Dermis microvascular lymphatic vessel endothelial cell (primary cell): Measurements from ENCODE around the gene PDZRN3. TPM values are rescaled to one million over a fixed set of nuclear protein-coding genes. Genes with fewer than 3 reads are reported as not detected.

Experiments
- DNase-seq, 2 donors: peaks; one replicate each; pipeline versions ENCODE4 v3.0.0 to v3.0.0-alpha.2; 2010; ENCODE audit warnings: low read depth in 2 of 2
- total RNA-seq: library from RNA; depleted of rRNA; stranded (reverse); fragments of >200 nt; gene quantifications from 2 replicates; pipeline ENCODE4 v1.2.1, GENCODE V29; 2014

The PDZRN3 gene
- total RNA-seq, 1 donor from 2014 or later: under 0.01 TPM

DNA sequence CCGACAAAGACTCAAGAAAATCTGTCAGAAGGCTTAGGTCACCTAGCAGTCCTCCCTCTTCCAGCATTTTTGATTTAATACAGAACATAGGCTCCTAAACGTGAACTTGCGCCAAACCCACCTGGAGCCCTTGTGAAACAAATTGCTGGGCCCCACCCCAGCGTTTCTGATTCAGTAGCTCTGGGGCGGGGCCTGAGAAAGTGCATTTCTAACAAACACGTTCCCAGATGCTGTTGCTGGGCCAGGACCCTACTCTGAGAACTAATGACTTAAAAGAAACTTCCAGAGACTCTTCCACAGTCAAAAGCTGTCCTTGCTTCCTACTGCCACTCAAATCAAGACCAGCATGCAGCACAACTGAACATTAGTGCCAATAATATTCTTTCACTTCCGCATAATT lies 198.1 kb downstream of the PDZRN3 start:
- no peak for DNase-seq

GRCh38 chr3:73423116-73423515 lies 201.6 kb downstream of the PDZRN3 start:
- no peak for DNase-seq

GRCh38 chr3:73422571-73422970 lies 202.2 kb downstream of the PDZRN3 start:
- no peak for DNase-seq

- no peak for DNase-seq
These were observed 204.8 kb downstream of the PDZRN3 start for GRCh38 chr3:73419942-73420341.

- no peak for DNase-seq
These were observed 205.4 kb downstream of the PDZRN3 start for GRCh38 chr3:73419179-73419803.

DNA sequence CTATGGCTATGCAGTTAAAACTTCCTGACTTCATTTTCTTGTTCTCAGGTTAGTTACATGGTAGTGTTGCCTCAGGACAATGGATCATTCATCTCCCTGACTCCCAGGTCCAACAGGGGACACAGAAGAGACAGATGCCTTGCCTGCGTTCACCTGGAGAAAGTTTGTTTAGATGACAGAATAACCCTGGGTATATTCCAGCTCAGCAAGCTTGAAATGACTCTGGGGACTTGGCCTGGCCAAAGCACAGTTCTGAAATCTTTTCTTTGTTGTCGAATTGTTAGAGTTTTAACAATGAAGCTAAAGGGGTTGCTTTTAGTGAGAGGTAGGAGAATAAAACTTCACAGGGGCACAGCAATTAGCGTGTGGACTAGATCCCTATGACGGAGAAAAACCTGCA lies 206.1 kb downstream of the PDZRN3 start:
- DNase-seq: no peak

DNA sequence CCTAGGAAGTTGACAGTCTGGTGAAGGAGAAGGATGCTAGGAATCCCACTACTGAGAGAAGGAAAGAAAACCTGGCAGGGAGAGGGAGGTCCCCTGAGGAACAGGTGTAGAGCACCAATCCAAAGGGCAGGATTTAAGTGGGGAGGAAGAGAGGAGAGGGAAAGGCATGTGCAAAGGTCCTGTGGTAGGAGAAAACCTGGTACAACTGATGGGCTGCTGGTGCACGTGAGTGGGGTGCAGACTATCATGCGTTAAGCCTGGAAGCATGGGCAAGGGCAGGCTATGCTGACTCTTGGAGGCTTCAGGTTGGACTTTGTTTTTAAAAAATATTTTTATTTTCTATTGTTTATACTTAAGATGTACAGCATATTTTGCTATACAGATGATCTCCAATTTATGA lies 209.6 kb downstream of the PDZRN3 start:
- DNase-seq: no peak

DNA sequence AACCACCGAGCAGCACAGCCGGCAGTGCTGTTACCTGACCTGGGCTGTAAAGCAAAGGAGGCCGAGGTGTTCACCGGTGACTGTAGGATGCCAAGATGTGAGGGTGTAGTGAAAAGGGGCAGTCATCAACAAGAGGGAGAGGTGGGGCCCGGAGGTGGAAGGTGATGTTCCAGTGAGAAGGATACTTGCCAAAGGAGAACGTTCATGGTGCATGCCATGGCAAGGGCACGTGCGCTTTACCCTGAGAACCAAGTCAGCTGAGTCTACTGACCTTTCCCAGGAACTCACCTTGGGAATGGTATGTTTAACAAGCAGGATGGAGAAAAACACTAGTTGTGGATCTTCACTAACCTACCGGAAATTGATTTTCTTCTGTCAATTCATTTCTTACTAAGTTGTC lies 211.1 kb downstream of the PDZRN3 start:
- DNase-seq: no peak

DNA sequence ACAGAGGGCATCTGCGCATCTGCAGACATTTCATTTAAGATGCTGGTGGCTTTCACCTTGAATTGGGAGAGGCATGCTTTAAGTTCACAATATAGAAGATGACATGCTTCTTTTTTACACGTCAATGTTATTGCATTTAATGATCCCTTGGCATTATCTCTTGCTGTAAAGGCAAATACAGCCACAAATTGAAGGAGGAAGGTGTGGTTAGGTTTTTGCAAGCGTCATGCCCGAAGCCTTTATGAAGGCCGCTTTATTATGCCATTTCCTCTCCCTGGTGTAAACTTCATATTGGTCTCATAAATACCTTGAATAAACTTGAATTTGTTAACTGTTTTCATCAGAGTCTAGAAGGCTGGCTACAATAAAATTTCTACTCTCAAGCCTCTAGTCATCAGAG lies 212.7 kb downstream of the PDZRN3 start:
- DNase-seq: no peak

DNA sequence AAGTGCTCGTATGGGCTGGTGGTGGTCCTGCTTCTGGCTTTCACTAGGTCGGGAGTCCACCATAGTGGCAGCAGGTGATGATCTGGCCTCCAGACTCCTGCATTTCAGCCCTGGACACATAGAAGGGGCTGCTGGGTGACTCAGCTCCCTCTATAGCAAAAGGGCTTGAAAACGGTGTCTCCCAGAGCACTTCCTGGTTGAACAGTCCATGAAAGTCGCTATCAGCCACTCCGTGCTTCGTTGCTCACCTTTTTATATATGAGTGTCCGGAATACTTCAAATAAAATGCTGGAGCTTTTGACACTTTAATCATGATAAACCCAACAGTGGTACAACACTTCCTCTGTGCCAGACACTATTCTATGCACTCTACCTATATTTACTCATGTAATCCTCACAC lies 213.2 kb downstream of the PDZRN3 start:
- no peak for DNase-seq

GRCh38 chr3:73409138-73409763 lies 215.5 kb downstream of the PDZRN3 start:
- DNase-seq: no peak

- DNase-seq: no peak
These were observed 216.1 kb downstream of the PDZRN3 start for GRCh38 chr3:73408634-73409033.

GRCh38 chr3:73407577-73407976 lies 217.2 kb downstream of the PDZRN3 start:
- DNase-seq: no peak

DNA sequence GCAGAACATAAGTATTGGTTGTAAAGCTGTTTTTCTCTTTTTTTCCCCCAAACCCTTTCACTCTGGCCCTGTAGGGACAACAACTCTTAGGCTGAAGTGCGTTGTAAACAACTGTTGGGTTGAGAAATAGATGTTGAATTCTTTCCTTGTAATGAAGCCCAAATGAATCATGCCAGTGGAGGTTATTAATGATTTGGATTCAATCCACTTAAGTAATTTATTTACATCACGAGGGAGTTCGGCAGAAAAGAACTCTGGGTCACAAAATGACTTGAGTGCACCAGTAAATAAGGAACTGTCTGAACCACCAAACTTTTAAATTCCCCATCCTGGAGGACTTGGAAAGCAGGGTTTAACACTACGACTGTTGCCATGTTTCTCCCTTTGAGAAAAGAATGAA lies 218.9 kb downstream of the PDZRN3 start:
- no peak for DNase-seq

DNA sequence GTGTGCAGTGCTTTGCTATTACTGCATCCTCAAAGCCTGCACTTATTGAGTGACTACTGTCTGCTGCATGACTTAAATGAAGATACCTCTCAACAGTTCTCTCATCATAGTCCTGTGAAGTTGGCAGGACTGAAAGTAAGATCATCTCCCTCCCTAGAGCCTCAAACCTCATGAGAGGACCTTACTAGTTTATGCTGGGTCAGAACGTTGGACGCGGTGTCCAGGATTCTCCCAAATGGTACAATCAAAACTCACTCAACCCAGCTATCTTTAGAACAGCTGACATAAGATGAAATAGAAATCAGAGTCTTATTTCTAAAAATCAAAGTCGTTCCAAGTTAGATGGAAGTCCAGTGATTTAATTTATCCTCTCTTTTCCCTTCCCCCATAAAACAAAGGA lies 219.7 kb downstream of the PDZRN3 start:
- DNase-seq: no peak

- DNase-seq: no peak
These were observed 220.3 kb downstream of the PDZRN3 start for GRCh38 chr3:73404435-73404834.

DNA sequence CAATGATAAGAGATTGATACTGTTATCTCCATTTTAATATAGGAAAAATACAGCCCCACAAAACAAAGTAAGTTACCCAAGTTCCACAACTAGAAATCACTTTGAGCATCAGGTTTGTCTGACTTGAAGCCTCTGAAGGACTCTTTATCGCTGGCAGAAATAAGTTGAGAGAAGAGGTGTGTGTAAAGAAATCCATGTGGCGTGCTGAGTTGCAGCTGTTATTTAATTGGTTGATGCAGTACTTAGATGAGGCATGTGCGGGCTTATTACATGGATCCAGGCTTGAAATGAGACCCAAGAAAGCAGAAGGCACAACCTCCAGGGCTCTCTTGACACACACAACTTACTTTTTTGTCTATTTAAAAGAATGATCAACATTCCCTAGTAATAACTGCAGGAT lies 221.3 kb downstream of the PDZRN3 start:
- no peak for DNase-seq

DNA sequence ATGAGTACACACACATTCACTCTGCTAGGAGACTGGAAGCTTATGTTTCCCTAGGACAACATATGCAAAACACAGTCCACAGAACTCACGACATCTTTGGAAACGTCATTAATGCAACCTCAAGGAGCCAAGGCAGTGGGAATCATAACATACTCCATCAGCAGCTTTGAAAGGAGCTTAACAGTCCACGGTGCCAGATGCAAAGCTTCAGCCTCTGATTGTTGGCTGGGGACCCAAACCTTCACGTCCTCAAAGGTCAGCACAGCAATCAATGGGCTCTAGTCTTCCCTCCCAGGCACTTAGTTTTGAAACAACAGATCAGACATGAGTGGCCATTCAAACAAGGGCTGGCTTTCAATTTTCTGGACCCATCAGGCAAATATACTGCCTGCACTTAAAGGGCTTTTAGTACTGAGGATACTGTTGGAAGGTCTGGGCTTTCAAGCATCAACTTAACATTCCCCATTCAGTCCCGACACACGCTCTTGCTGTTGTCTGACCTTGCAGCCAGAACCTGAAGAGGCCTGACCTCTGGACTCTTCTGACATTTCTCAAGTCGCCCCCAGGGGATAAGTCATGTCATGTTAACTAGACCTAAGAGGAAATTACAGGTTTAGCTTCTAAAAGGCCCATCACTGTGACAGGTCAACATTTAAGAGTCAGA lies 223.0 kb downstream of the PDZRN3 start:
- no peak for DNase-seq

GRCh38 chr3:73401059-73401458 lies 223.7 kb downstream of the PDZRN3 start:
- no peak for DNase-seq

DNA sequence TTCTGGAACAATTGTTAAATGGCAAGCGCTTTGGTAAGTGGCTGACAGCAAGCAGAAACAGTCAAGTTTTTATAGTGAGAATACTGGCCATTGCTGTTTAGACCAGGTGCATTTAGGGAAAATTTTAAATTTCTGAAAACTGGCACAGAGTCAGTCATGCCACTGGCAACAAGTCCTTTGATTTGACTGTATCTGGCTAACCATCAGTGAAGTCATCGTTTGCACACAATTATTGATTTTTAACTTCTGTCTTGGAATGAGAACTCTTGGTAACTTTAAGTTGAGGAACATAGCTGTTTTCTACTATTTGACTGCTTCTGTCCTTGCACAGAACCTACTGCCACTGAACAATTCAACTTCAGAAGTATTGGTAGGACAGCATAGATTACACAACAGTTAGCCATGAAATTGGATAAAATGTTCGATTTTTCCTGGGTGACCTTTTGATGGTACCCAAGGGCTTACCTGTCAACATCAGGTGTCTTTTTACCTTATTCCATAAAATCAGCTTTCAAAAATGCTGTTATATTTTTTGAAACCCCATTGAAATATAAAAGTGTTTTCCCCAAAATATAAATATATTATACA lies 225.0 kb downstream of the PDZRN3 start:
- DNase-seq: no peak

DNA sequence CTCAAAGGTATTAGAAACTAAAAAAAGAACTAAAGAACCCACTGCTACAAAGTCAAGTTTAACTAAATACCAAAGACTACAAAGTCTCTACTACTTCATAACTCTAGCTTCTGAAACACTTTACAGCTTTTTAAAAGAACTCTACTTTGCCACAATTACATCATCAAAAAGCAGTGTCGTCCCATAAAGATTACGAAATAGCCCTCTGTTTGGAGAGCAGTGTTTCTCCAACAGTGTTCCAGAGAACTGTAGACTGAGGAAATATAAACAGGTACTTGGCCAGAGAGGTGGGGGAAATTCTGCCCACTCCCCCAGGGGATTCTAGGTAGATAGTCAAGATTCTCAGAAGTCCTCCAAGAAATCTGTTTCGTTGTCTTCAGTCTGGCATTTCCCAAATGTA lies 225.6 kb downstream of the PDZRN3 start:
- no peak for DNase-seq

DNA sequence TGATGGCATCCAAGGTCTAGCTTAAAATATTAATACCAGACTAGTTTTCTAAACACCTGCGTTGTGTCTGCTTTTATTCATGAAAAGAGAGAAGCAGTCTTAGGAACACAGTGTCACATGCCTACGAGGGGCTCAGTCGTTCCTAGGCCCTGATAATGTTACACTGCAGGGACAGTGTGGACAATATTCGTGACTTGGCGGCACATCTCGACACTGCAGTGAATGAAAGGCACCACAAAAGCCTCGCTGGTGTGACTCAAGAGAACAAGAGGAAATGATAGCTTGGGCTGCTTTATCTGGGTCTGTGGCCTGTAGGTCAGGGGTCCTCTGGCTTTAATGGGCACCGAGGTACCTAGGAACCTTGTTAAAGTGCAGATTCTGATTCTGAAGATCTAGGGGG lies 226.7 kb downstream of the PDZRN3 start:
- DNase-seq: no peak

DNA sequence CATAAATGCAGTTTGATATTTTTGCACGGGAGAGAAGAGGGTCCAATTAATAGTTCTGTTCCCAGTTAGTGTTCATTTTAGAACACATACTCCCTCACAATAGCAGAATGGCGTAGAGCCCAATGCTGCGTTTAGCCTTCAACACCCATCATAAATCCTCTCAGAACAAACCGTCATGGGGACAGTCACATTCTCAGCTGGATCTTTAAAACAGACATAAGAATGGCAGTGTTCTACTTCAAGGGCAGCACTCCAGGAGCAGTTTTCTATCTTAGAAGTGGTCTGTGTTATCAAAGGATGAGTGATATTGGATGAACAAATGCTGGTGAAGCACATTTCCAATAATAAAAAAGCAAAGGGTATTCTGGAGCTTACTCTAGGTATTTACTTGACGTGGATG lies 230.5 kb downstream of the PDZRN3 start:
- no peak for DNase-seq
